Bronchial epithelial cell (primary cell): Measurements from ENCODE around the gene TMPRSS3. TPM values are rescaled to one million over a fixed set of nuclear protein-coding genes. Genes with fewer than 3 reads are reported as not detected.

Experiments used
- DNase-seq: peaks from one replicate; pipeline ENCODE4 v3.0.0-alpha.2; 2010; ENCODE audit warnings: low read depth
- FAIRE-seq: peaks from 2 replicates; lab custom pipeline; 2011; peaks lifted over from hg19 to GRCh38; lab: Jason Lieb, UNC
- H3K27me3 ChIP-seq: 2 replicates; pipeline ENCODE4 v1.5.1; 2011; ENCODE audit warnings: low read length; ENCODE audit not compliant: control insufficient read depth, insufficient read depth
- H3K36me3 ChIP-seq: 2 replicates; pipeline ENCODE4 v1.5.1; 2011; ENCODE audit warnings: low read length; ENCODE audit not compliant: control insufficient read depth, insufficient read depth
- H3K4me3 ChIP-seq: 2 replicates; pipeline ENCODE4 v1.5.1; 2011; ENCODE audit warnings: mild to moderate bottlenecking, low read depth, low read length, control low read depth
- total RNA-seq: library from RNA; depleted of rRNA; stranded (reverse); fragments of >200 nt; gene quantifications from 2 replicates; pipeline ENCODE4 v1.2.1, GENCODE V29; 2014
- TF ChIP-seq, protein P1 (sequence below): IDR thresholded peaks from 2 replicates; pipeline ENCODE4 v1.5.1; 2011; ENCODE audit warnings: mild to moderate bottlenecking, moderate library complexity, low read length, control low read depth, inconsistent platforms; ENCODE audit not compliant: insufficient read depth, severe bottlenecking

The TMPRSS3 gene
- total RNA-seq, 1 donor from 2014 or later, result under 0.01 TPM

- peaks cover 1% of the 10 kb centered on the region for H3K27me3 ChIP-seq
- no peaks in the 10 kb centered on the region for H3K36me3 ChIP-seq
- no peak overlapping the region for H3K4me3 ChIP-seq
- FAIRE-seq (no peak), DNase-seq (no peak)
- TF ChIP-seq, protein P1, sequence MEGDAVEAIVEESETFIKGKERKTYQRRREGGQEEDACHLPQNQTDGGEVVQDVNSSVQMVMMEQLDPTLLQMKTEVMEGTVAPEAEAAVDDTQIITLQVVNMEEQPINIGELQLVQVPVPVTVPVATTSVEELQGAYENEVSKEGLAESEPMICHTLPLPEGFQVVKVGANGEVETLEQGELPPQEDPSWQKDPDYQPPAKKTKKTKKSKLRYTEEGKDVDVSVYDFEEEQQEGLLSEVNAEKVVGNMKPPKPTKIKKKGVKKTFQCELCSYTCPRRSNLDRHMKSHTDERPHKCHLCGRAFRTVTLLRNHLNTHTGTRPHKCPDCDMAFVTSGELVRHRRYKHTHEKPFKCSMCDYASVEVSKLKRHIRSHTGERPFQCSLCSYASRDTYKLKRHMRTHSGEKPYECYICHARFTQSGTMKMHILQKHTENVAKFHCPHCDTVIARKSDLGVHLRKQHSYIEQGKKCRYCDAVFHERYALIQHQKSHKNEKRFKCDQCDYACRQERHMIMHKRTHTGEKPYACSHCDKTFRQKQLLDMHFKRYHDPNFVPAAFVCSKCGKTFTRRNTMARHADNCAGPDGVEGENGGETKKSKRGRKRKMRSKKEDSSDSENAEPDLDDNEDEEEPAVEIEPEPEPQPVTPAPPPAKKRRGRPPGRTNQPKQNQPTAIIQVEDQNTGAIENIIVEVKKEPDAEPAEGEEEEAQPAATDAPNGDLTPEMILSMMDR, result no peak
These were observed 44.0 kb downstream of the TMPRSS3 start for GRCh38 chr21:42351626-42352440.

DNA sequence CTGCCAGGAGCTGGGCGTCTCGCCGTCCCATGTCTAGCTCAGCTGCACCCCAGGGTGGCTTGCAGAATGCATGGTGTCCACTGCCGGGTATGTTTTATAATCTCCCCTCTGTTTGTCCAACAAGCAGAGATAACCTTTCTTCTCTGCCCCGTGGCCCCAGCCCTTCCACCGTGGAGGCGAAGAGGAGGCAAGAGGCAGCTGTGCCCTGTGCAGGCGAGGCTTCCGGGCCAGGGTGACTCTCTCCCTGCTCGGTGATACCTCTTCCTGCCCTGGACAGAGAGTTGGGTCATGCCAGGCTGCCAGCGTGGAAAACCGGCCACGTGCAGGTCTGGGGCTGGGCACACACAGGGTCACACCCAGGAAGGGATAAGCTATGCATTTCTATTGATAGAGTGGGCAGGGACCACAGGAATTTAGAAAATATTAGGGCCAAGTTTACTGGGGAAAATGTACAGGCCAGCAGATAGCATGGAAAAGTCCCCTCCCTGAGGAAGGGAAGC, 44.9 kb downstream of the TMPRSS3 start, which contains the start of gene TFF2:
TSS of gene TFF2 (minus strand) at position 68 of the 500 bp plus-strand sequence. CDS start at position 31, 37 bp downstream.
- Histone ChIP-seq H3K36me3 (no peaks in the 10 kb centered on the region), H3K4me3 (no peak within 1 kb of the TSS), H3K27me3 (peaks cover 1% of the 10 kb centered on the region)
- TF ChIP-seq, protein P1, result no peak
- no peak for DNase-seq
- no peak for FAIRE-seq

GRCh38 chr21:42350318-42350910, 45.4 kb downstream of the TMPRSS3 start:
- H3K36me3 ChIP-seq, result no peaks in the 10 kb centered on the region
- H3K27me3 ChIP-seq, result peaks cover 1% of the 10 kb centered on the region
- no peak overlapping the region for H3K4me3 ChIP-seq
- TF ChIP-seq, protein P1, result no peak
- no peak for DNase-seq
- no peak for FAIRE-seq

GRCh38 chr21:42349420-42350317, 46.2 kb downstream of the TMPRSS3 start:
- FAIRE-seq (no peak), DNase-seq (no peak)
- no peaks in the 10 kb centered on the region for H3K36me3 ChIP-seq
- TF ChIP-seq, protein P1, result no peak
- H3K27me3 ChIP-seq, result peaks cover 1% of the 10 kb centered on the region
- H3K4me3 ChIP-seq, result no peak overlapping the region

- no peak for DNase-seq
- Histone ChIP-seq H3K27me3 (no peaks in the 10 kb centered on the region), H3K4me3 (no peak overlapping the region), H3K36me3 (no peaks in the 10 kb centered on the region)
- TF ChIP-seq, protein P1, result no peak
- no peak for FAIRE-seq
These were observed 47.1 kb downstream of the TMPRSS3 start for GRCh38 chr21:42348762-42349161.
